ENCODE measurements around the gene ZFYVE26. TPM values are rescaled to one million over a fixed set of nuclear protein-coding genes. Genes with fewer than 3 reads are reported as not detected.

Gene ZFYVE26
- polyA plus RNA-seq, 2 of the 4 experiments (the other 2 are of a cell fraction): 4.5 to 11.3 TPM

- H3K4me2 ChIP-seq: no peak overlapping the region
- ATAC-seq (no peak), DNase-seq (ENCODE audit: low read depth in 1 of 2, low spot score in 1 of 2) (no peak), FAIRE-seq (no peak)
- 70% methylated on average over 9 of the region's 9 CpGs for WGBS (ENCODE audit: missing lambda C conversion rate)
- CTCF ChIA-PET: interaction anchor here (0.6 to 2.5 kb wide), 6 partner anchors 9 to 1288 kb away, joined by 3 to 17 read pairs (median 3); no protein-coding TSS in a partner anchor
- no peak overlapping the region for H3K27ac ChIP-seq
- H3K4me1 ChIP-seq: no peaks in the 10 kb centered on the region
- POLR2A ChIA-PET: no interaction called here
- TF ChIP-seq PHF8 (IDR thresholded peaks at IDR 0.05; ENCODE audit: borderline replicate concordance, low read depth) (no peak), FOSB (CRISPR knock-in tag; IDR thresholded peaks at IDR 0.05) (no peak), CBX2 (IDR thresholded peaks at IDR 0.05; ENCODE audit: borderline replicate concordance, low read depth) (no peak), EP300 (IDR thresholded peaks at IDR 0.05) (no peak), HDAC2 (IDR thresholded peaks at IDR 0.05) (no peak), RCOR1 (IDR thresholded peaks at IDR 0.05; ENCODE audit: low read depth, low read length) (no peak), MAZ (IDR thresholded peaks at IDR 0.05; ENCODE audit: borderline replicate concordance, low read depth, low read length) (no peak), JUNB (IDR thresholded peaks at IDR 0.05) (no peak), REST (IDR thresholded peaks at IDR 0.05) (no peak), NR3C1 (IDR thresholded peaks at IDR 0.05) (no peak), MAFK (IDR thresholded peaks at IDR 0.05; ENCODE audit: partially characterized antibody) (no peak), CEBPB (IDR thresholded peaks at IDR 0.05) (no peak), HOXB13 (CRISPR knock-in tag; IDR thresholded peaks at IDR 0.05; ENCODE audit: low read depth) (no peak), RAD21 (conservative IDR thresholded peaks at IDR 0.05 in 1 of 2, IDR thresholded peaks at IDR 0.05 in 1 of 2) (no peak), SMC3 (IDR thresholded peaks at IDR 0.05) (no peak), NFE2L2 (conservative IDR thresholded peaks at IDR 0.05; ENCODE audit: low read length) (no peak), KDM1A (IDR thresholded peaks at IDR 0.05; ENCODE audit: low read depth) (no peak)
- TF ChIP-seq, protein P1, sequence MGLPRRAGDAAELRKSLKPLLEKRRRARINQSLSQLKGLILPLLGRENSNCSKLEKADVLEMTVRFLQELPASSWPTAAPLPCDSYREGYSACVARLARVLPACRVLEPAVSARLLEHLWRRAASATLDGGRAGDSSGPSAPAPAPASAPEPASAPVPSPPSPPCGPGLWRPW (IDR thresholded peaks at IDR 0.05): no peak
- TF ChIP-seq, protein P2, sequence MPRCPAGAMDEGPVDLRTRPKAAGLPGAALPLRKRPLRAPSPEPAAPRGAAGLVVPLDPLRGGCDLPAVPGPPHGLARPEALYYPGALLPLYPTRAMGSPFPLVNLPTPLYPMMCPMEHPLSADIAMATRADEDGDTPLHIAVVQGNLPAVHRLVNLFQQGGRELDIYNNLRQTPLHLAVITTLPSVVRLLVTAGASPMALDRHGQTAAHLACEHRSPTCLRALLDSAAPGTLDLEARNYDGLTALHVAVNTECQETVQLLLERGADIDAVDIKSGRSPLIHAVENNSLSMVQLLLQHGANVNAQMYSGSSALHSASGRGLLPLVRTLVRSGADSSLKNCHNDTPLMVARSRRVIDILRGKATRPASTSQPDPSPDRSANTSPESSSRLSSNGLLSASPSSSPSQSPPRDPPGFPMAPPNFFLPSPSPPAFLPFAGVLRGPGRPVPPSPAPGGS (IDR thresholded peaks at IDR 0.05): no peak
- TF ChIP-seq, protein P3, sequence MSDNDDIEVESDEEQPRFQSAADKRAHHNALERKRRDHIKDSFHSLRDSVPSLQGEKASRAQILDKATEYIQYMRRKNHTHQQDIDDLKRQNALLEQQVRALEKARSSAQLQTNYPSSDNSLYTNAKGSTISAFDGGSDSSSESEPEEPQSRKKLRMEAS (IDR thresholded peaks at IDR 0.05): no peak
- H3K9me3 ChIP-seq: peaks cover 9% of the 10 kb centered on the region
- no peak overlapping the region for H3K4me3 ChIP-seq
These were observed 33.9 kb upstream of the ZFYVE26 start for GRCh38 chr14:67850066-67850830.

DNA sequence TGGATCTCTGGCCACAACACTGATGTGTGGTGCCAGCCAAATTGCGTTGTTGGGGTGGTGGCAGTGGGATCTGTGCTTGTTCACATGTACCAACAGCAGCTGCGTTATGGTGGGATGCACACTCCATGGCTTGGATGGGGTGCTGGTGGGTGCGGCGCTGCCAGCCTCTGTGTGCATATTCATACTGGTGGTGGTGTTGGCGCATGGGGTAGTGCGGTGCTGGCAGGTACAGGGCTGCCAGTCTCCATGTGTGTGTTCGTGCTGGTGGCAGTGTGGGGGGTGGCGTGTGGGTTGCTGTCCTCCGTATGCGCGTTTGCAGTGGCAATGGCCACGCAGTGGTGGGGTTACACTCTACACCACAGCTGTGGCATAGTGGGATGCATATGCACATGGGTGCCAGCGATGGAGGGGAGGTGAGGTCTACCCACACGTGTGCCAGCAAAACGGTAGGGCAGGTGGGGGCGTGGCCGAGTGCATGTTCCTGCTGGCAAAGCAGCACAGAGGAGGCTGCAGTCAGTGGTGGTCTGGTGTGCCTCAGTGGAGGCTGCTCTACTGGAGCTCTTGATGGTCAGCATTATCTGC lies 29.7 kb upstream of the ZFYVE26 start:
- ChIA-PET CTCF (interaction anchor here (0.6 to 2.5 kb wide), 7 partner anchors 9 to 1017 kb away, joined by 3 to 12 read pairs (median 3); partner anchors contain the start of gene RAD51B), POLR2A (no interaction called here)
- ATAC-seq (no peak), FAIRE-seq (no peak), DNase-seq (ENCODE audit: low read depth in 1 of 2, low spot score in 1 of 2) (no peak)
- no peak overlapping the region for H3K4me2 ChIP-seq
- H3K9me3 ChIP-seq: peaks cover 9% of the 10 kb centered on the region
- TF ChIP-seq, protein P2 (IDR thresholded peaks at IDR 0.05): no peak
- TF ChIP-seq GATA3 (IDR thresholded peaks at IDR 0.05; ENCODE audit: borderline replicate concordance) (no peak), NPAS2 (CRISPR knock-in tag; IDR thresholded peaks at IDR 0.05; ENCODE audit: borderline replicate concordance) (no peak), HDAC2 (IDR thresholded peaks at IDR 0.05) (no peak), MAFK (IDR thresholded peaks at IDR 0.05; ENCODE audit: partially characterized antibody) (no peak), PHF8 (IDR thresholded peaks at IDR 0.05; ENCODE audit: borderline replicate concordance, low read depth) (no peak), SREBF2 (IDR thresholded peaks at IDR 0.05) (no peak), RCOR1 (IDR thresholded peaks at IDR 0.05; ENCODE audit: low read depth, low read length) (no peak), CBX2 (IDR thresholded peaks at IDR 0.05; ENCODE audit: borderline replicate concordance, low read depth) (no peak)
- TF ChIP-seq, protein P4, sequence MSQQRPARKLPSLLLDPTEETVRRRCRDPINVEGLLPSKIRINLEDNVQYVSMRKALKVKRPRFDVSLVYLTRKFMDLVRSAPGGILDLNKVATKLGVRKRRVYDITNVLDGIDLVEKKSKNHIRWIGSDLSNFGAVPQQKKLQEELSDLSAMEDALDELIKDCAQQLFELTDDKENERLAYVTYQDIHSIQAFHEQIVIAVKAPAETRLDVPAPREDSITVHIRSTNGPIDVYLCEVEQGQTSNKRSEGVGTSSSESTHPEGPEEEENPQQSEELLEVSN (IDR thresholded peaks at IDR 0.05; ENCODE audit: borderline replicate concordance, low read depth): no peak
- H3K4me1 ChIP-seq: no peaks in the 10 kb centered on the region
- no peak overlapping the region for H3K4me3 ChIP-seq
- no peak overlapping the region for H3K27ac ChIP-seq
- 82% methylated on average over 17 of the region's 17 CpGs for WGBS (ENCODE audit: missing lambda C conversion rate)

Data from A549 (cell line).